ENCODE data around the gene TMSB4X.
"Not testable (repeated sequence)": the region's sequence is repeated elsewhere in the genome, so short reads cannot be mapped to it uniquely, and the experiment has no call there.

The TMSB4X gene

DNA sequence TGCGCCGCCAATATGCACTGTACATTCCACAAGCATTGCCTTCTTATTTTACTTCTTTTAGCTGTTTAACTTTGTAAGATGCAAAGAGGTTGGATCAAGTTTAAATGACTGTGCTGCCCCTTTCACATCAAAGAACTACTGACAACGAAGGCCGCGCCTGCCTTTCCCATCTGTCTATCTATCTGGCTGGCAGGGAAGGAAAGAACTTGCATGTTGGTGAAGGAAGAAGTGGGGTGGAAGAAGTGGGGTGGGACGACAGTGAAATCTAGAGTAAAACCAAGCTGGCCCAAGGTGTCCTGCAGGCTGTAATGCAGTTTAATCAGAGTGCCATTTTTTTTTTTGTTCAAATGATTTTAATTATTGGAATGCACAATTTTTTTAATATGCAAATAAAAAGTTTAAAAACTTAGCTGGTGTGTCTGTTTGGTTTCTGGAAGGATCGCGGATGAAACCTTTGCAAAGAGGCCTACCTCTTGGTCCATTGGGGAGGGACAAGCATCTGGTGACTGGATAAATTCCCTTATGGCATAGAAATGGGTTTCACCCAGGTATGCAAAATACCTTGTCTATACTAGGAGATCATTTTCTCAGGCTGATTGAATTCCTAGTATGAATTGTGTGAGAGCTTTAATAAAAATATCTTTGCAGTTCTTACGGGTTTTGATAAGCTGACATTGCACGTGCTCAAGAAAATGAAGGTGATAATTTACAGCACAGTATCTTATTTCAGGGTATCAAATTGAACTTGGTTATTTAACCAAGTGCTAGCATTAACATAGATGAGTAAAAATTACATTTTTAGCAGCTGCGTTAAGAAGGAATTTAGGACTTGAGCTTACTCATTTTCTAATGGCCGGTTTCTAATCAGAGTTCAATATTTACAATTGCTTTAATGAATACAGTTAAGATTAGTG, 2.2 kb downstream of the TMSB4X start:
- not testable (repeated sequence) for DNase-seq

DNA sequence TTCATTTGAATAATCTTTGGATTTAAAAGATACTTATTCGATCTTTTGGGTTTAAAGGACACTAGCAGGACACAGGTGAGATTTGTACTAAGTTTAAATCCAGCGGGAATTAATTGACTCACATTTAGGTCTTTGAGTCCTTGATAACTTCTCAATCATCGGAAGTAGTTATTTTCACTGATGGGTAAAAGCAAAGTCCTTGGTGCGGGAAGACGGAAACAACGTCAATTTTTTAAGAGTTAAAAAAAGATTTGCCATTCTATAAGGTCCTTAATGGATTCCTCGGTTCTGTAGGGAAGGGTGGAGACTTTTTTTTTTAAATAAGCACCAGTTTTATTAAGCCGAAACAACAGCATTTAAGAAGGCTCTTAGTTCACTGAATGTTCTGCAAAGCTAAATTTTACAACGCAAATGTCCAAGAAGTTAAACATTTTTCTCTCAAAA, 2.9 kb downstream of the TMSB4X start:
- DNase-seq, result no peak

DNA sequence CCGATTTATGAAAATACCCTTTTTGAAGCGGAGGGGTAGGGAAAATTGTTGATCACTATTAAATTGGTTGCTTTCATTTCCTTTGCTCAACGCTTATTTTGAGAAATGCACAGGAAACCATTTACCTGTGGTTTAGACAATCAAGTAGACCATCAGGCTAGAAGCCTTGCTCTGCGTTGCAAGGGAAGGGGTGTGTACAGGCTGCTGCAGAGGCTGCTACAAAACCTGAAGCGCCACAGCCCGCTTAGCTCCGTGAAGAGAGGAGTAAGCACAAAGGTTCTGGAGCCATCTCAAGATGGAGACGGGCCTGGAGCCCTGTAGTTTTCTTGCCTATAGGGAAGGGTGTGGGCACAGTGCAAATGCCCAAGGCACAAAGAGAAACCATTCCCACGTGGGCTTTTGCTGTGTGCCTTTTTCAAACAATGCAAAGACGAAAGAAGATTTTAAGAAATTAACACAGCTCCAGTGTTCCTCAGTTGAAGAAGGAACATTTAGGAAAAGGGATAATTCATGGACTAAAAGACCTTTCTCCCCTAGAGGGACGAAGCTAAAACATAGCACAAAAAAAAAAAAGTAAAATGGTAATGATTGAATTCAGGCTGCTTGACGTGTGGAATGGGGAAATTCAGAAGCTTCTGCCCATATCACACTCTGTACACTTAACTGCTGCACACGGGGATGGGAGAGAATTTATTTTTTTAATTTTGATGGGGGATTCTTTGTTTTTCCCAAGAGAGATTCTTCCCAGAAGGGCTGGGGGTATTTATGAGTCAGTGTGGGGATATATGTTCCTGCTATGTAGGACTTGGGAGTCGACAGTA, 3.5 kb downstream of the TMSB4X start:
- peak; percentile 56 for DNase-seq

DNA sequence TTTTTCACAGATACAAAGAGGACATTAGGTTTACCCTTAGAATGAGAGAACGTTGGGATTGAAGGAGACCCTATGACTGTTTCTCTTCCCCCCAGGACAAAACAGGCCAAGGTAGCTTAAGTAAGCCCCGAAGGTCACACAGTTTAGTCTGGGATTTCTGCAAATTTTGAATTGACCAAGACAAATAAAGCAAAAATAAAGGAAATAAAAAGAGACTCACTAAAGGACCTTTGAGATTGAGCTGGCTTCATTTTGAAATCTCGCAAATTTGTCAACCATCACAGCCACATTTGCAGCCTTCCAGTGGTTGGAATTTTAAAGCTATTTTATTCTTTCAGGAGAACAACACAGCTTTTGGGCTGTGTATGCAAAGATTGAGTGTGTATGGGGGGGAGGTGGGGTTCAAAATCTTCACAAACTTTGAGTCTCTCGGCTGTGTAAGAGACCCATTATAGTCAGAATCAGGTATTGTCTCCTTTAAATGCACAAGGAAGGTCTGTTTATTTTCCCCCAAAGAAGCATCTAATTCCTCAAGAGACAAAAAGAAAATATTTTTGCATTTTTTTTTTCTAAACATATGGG, 4.2 kb downstream of the TMSB4X start:
- DNase-seq, result no peak

DNA sequence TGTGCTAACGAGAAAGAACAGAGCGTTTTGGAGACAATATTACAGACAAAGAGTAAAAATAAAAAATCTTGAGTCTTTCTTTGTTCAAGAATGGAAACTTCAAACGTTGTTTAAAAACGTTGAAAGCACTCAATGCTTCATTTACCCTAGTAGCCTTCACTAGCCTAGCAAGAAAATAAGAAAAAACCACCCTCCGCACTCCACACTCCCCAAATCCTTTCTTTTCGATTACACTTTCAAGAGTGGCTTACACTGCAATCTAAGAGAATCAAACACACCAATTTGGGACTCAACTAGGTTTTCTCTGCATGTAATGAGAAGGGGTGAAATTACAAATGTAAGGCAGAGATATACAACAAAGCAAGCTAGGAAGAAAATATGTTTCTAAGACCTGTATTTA, 4.7 kb downstream of the TMSB4X start:
- DNase-seq, result no peak

DNA sequence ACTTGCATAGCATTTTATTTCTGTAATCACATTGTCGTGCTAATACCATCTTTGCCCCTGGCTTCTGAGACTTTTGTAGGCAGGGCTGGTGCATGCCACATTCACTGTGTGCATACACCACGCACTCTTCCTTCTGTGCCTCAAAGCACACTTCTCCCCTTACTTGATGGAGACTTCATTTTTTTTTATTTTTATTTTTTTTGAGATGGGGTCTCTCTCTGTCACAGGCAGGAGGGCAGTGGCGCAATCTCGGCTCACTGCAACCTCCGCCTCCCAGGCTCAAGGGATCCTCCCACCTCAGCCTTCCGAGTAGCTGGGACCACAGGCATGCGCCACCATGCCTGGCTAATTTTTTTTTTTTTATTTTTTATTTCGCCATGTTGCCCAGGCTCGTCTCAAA, 5.1 kb downstream of the TMSB4X start:
- DNase-seq, result not testable (repeated sequence)

DNA sequence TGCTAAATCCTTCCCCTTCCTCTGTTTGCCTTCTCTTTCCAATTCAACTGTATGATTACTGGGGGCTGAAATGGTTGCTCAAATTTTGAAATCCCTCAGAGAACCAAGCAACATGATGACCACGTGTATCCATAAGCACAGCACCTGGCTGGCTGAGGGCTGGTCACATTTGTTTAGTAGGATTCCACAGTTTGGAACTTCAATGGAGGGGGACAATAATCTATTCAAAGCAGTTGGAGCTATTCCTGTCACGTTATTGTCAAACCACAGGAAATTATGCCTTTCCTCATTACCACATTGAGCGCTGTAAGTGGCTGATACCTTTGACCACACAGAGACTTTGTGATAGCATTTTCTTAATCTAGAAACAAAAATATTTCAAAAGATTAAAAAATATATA, 7.0 kb downstream of the TMSB4X start:
- DNase-seq, result no peak

DNA sequence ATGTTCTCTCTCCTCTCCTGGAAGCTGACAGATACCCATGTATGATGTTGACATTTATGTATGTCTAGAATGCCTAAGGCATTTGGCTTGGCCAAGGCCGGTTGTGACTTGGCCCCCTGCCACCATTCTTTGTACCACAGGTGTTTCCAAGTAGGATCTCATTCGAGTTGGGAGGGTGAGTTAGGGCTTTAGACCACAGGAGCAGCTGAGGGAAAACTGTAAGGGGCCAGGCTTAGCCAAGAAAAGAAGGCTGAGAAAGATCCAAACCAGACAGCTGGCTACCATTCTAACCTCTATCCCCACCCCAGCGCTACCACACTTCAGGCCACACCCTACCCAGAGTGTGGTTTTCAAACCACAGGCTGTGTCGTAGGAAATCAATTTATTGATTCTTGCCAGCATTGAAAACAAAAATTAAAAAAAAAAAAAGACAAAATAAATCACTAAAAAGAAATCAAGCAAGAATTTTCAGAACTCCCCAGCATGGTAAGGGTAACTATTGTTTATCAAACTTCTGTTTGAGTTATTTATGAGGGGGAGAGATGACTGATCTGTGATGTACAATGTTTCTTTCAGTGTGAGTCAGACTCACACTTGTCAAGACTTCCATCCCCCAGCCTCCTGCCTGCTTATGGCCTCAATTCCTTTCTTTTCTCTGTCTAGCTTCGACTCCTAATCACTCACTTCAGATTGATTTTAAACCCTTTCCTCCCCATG, 9.9 kb downstream of the TMSB4X start:
- no peak for DNase-seq

DNA sequence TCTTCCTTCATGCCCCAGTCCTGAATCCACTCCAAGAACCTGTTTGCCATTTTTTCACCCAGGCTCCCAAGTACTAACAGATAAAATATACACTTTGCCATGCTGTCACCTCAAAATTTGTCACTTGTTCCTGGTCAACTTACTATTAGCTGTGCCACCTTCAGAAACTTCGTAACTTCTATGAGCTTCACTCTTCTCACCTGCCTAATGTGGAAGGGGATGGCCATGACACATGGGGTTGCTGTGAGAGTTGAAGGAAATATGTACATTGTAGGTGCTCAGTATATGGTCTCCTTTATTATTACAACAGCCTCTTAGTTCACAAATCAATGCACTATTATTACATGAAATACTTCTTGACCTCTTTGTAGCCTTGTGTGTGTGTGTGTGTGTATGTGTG, 10.4 kb downstream of the TMSB4X start:
- no peak for DNase-seq

DNA sequence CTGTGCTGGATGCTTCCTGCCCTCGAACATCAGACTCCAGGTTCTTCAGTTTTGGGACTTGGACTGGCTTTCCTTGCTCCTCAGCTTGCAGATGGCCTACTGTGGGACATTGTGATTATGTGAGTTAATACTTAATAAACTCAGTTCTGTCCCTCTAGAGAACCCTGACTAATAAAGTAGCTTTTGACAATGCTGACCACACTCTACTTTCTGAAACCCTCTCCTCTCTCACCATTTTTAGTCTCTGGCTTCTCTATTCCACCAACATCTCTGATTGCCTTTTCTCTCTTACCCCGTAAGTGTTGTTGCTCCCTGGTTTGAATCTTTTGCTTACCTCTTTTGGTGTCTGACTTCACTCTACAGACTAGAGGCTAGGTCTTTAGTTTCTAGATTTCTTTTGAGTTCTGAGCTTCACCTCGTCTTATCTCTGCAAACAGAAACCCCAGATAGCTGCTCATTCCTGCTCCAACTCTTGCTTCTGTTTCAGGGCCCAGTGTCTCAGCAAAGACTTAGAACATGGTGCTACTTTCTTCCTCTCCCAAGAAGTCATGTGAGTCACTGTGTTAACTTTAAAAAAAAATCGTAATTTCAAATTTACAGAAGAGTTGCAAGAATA, 11.4 kb downstream of the TMSB4X start:
- no peak for DNase-seq

DNA sequence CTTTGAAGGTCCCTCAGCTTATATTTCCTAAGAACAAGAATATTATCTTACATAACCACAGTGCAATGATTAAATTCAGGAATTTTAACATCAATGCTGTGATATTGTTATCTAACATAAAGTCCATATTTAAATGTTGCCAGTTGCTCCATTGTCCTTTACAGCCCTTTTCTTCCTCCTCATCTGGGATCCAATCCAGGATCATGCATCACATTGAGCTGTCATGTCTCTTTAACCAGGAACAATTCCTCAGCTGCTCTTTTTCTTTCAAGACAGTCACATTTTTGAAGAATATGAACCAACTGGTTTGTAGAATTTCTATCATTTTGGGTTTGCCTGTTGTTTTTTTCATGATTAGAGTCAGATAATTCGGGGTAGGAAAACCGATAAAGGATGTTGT, 12.0 kb downstream of the TMSB4X start:
- no peak for DNase-seq

DNA sequence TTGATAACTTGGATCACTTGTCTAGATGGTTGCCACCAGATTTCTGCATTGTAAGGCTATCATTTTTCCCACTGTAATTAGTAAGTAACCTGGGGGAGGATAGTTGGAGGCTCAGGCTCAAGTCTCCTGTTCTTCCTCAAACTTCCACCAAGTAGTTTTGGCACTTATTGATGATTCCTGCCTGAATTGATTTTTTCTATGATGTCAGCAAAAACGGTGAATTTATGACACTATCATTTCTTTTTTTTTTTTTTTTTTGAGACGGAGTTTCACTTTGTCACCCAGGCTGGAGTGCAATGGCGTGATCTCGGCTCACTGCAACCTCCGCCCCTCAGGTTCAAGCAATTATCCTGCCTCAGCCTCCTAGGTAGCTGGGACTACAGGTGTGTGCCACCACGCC, 12.4 kb downstream of the TMSB4X start:
- DNase-seq, result no peak

DNA sequence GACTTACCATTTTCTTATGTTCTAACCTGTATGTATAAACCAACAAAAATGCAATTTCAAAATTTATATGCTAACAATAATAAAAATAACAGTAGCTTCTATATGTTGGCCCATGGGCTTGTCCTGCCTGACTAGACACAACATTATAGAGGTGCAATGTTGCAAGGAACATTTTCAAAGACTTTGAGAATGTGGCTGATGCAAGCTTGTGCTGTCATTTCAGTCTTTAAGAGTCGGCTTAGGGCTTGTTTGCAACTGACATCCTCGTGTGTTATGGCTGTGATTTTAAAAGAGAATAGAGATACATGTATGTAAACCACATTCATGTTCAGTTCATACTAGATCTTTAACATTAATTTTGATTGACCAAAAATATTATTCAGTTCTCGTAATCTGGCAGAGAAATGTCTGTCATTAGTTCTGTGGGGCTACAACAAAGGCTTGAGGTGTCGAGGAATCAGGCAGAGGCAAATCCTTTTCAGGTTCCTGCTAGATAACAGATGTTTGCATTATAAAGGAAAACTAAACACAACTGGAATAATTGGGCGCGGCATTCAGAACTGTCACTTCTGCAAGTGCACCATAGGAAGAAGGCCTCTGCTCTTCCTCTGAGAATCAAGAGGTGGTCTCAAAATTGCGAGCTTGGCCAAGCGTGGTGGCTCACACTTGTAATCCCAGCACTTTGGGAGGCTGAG, 13.1 kb downstream of the TMSB4X start:
- no peak for DNase-seq

DNA sequence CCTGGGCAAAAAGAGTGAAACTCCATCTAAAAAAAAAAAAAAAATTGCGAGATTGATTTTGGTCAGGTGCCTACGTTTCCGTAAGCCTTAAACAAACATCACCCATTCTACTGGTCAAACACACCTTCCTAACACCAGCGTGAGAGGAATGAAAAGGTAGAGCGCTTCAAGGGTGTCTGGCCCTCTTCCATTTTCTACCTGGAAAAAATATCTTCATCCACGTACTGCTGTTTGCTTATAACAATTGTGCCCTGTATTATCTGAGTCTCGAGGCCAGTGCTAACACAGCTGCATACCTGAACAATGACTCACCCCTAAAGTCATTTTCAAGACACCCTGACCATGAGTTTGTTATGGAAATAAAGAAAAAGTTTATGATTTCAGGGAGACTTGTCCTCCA, 13.9 kb downstream of the TMSB4X start:
- DNase-seq, result no peak

DNA sequence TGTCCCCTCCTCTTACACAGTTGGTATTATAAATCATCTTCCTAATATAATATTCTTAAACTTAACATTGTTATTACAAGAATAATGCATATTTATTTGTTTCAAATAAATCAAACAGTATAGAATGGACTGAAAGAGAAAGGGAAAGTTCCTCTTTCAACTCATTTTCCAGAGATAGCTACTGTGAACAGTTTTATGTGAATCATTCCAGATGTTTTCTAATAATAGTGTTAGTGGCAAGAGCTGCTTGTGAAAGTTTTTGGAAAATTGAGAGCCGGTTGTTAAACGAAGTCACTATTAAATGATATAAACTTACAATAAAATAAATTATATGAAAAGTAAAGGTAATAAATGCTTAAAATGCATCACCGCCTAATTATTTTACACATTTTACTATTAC, 14.6 kb downstream of the TMSB4X start:
- DNase-seq, result no peak

DNA sequence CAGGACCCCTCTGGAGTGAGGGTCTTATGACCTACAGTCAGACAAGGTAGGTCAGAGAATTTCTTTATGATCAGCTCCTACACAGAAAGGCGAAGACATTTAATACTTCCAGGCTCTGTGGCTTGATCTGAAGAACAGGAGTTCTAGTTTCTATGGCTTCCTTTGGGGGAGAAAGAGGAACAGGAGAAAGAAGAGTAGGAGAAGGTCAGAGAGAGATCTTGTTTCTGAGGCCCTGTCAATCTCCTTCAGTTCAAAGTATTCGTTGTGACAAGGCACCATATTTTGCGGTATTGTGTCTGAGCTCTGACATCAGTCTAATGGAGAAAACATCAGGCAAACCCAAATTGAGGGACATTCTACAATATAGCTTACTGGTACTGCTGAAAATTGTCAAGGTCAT, 16.7 kb downstream of the TMSB4X start:
- no peak for DNase-seq

DNA sequence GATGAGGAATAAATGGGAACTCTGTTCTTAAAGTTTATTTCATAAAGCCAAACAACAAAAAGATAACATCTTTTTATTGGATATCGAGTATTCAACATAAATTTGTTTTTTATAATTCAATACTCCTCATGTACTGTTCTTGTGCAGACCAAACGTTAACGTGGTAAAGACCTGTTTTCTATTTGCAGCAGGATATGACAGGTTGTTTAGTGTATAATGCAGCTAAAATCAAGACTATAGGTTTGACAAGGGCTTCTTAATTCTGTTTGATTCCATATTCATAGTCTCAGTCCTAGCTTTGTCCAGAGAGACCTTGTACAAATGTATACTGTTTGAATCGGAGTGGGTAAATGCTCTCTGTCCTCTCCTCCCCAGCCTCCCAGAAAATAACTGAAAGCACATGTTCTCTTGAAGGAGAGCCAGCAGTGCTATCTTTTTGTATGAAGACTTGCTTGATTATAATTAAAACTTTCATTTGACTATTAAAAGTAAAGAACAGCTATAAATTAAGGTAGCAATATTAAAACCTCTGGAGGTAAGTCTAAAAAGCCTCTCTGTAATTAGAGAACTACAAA, 17.7 kb downstream of the TMSB4X start:
- no peak for DNase-seq

DNA sequence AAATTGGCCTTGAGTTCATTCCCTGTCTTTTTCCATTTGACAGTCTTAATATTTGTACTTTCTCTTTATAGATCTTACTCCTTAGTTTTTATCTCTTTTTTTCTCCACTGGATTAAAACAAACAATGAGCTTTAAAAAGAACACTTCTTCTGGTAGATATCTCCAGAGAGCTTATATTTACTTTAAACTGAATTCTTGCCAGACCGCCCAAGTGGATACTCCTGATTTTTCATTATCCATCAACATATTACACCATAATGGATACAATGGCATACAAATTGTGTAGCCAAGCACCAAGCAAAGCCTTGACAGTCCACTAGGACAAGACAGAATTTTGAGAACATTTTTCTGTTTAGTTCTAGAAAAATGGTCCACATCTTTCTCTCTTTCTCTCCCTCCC, 18.9 kb downstream of the TMSB4X start:
- no peak for DNase-seq

DNA sequence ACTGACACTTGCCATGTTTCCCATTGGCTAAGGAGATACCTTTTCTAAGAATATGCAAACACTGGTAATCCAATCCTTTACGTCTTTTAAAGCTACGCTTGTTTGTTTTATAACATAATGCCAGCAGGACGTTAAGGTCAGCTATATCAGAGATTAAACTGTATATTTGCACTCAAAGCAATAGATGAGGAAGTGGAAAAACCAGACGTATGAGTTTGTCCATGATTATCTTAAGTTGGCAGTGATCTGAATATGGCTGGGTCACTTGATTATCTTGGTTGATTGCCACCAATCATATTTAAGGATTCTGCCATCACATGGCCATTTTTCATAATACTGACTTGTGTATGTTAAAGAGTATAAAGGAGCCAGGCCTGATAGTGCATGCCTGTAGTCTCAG, 19.4 kb downstream of the TMSB4X start:
- DNase-seq, result no peak

DNA sequence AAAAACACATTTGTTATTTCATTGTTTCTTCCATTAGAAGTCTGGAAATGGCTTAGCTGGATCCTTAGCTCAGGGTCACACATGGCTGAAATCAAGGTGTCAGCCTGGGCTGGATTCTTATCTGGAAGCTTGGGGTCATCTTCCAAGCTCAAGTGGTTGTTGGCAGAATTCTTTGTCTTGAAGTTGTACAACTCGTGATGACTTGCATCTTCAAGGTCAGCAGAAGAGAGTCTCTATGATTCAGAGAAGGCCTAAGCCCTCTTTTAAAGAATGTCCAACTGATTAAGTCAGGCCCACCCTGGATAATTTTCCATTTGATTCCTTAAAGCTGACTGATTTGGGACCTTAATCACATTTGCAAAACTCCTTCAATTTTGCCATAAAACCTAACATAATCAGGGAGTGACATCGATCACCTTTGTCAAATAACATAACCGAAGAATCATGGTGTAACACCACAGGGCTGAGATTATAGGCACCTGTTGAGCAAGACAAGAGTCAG, 22.1 kb downstream of the TMSB4X start:
- no peak for DNase-seq

Measured in eye (tissue), 1 donor.